Endodermal cell (in vitro differentiated cells): ENCODE results near the gene PRRG2. TPM values are rescaled to one million over a fixed set of nuclear protein-coding genes. Genes with fewer than 3 reads are reported as not detected.

ENCODE experiments used
- DNase-seq: peaks from one replicate; pipeline ENCODE4 v3.0.0-alpha.2; 2017
- H3K27ac ChIP-seq: 2 replicates; pipeline ENCODE4 v1.5.1; 2013; ENCODE audit warnings: mild to moderate bottlenecking, low read depth, low read length, moderate library complexity
- H3K27me3 ChIP-seq: 2 replicates; pipeline ENCODE4 v1.6.1; 2013; ENCODE audit warnings: mild to moderate bottlenecking, low read length, moderate library complexity; ENCODE audit not compliant: insufficient read depth, control insufficient read depth, poor library complexity, severe bottlenecking
- H3K36me3 ChIP-seq: 2 replicates; pipeline ENCODE4 v1.7.0; 2013; ENCODE audit warnings: mild to moderate bottlenecking, low read length, moderate library complexity; ENCODE audit not compliant: control insufficient read depth, insufficient read depth
- H3K4me1 ChIP-seq: one replicate; pipeline ENCODE4 v1.7.0; 2013; ENCODE audit warnings: low read length; ENCODE audit not compliant: control insufficient read depth, insufficient read depth
- H3K4me3 ChIP-seq: 2 replicates; pipeline ENCODE4 v1.5.1; 2013; ENCODE audit warnings: mild to moderate bottlenecking, low read length, moderate library complexity
- H3K9ac ChIP-seq: 2 replicates; pipeline ENCODE4 v1.6.1; 2013; ENCODE audit warnings: mild to moderate bottlenecking, low read length, moderate library complexity; ENCODE audit not compliant: poor library complexity, severe bottlenecking; ENCODE audit errors: extremely low read depth
- H3K9me3 ChIP-seq: 2 replicates; pipeline ENCODE4 v1.6.1; 2013; ENCODE audit warnings: mild to moderate bottlenecking, low read length, moderate library complexity; ENCODE audit not compliant: control insufficient read depth
- H3K27ac Mint-ChIP-seq: 2 replicates; pipeline ENCODE4 v1.8.0; 2020; ENCODE audit warnings: mixed read lengths
- H3K27me3 Mint-ChIP-seq: 2 replicates; pipeline ENCODE4 v1.8.0; 2021; ENCODE audit warnings: mild to moderate bottlenecking, mixed read lengths; ENCODE audit not compliant: insufficient read depth
- H3K36me3 Mint-ChIP-seq: 2 replicates; pipeline ENCODE4 v1.8.0; 2020; ENCODE audit warnings: low read depth, mixed read lengths
- H3K4me1 Mint-ChIP-seq: 2 replicates; pipeline ENCODE4 v1.8.0; 2020; ENCODE audit warnings: mixed read lengths
- H3K4me3 Mint-ChIP-seq: 2 replicates; pipeline ENCODE4 v1.8.0; 2020; ENCODE audit warnings: mild to moderate bottlenecking, moderate library complexity, mixed read lengths
- H3K9me3 Mint-ChIP-seq: 2 replicates; pipeline ENCODE4 v1.8.0; 2020; ENCODE audit warnings: mild to moderate bottlenecking, mixed read lengths
- WGBS, 2 experiments: methylation state at CpG; one replicate each; pipeline versions ENCODE4 v1.1.5 to v1.1.7; 2013; ENCODE audit warnings: missing lambda C conversion rate in 2 of 2, mixed read lengths in 1 of 2; ENCODE audit not compliant: insufficient coverage in 1 of 2, insufficient read length in 1 of 2; 5-methylcytosine and 5-hydroxymethylcytosine counted together
- total RNA-seq, 2 donors: library from RNA; stranded (reverse); fragmentation: NEBNext Ultra II Directional in 1 of 2; extraction: Animal tissue kit (Norgen Biotek cat#: 25700) in 1 of 2; gene quantifications; 2 replicates in 1 of 2; 3 replicates in 1 of 2; pipeline ENCODE4 v1.2.1, GENCODE V29; 2021
- TF ChIP-seq, protein P1 (sequence below): fragments of 200-600 bp; sonication (generic); conservative IDR thresholded peaks from 2 replicates; pipeline ENCODE4 v1.5.0; 2021; ENCODE audit warnings: antibody characterized with exemption, mild to moderate bottlenecking

PRRG2 gene
- total RNA-seq, 2 donors from 2014 or later, result 3.7 to 6.9 TPM

DNA sequence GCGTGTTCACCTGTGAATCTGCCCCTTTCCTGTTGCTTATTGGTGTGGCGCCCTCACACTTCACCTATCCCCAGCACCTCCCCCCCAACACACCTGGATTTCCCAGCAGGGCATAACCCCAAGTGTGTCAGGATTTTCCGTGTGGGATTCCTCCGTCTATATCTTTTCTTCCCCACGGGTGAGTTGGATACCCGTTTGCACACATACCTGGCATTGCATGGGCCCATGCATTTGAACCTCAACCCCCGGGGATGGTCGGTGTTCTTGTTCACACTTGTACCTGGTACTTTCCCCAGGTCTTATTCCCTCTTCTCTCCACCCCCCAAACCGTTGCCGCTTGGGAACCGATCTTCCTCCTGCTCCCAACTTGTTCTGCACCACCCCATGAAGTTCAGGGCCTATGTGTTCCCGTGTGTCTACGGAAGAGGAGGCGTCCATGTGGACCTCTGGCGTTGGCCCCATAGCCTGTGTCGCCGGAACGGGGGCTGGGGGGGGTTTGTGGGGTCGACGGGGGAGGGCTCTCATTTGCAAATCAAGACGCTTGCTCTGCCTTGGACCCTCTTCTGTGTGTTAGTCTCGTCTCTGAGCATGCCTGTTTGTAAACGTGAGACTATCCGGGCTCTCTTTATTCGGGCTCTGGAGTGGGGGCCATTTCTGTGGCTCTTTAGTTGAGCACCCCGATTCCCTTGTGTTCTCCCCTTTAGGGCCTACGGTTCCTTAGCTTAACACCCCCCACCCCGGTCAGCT is 11.5 kb downstream of the PRRG2 start:
- TF ChIP-seq, protein P1, sequence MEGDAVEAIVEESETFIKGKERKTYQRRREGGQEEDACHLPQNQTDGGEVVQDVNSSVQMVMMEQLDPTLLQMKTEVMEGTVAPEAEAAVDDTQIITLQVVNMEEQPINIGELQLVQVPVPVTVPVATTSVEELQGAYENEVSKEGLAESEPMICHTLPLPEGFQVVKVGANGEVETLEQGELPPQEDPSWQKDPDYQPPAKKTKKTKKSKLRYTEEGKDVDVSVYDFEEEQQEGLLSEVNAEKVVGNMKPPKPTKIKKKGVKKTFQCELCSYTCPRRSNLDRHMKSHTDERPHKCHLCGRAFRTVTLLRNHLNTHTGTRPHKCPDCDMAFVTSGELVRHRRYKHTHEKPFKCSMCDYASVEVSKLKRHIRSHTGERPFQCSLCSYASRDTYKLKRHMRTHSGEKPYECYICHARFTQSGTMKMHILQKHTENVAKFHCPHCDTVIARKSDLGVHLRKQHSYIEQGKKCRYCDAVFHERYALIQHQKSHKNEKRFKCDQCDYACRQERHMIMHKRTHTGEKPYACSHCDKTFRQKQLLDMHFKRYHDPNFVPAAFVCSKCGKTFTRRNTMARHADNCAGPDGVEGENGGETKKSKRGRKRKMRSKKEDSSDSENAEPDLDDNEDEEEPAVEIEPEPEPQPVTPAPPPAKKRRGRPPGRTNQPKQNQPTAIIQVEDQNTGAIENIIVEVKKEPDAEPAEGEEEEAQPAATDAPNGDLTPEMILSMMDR, result no peak
- DNase-seq, result peak; percentile 83
- peaks cover 17% of the 10 kb centered on the region for H3K36me3 ChIP-seq
- 0 to 1% methylated on average over 13 to 28 of the region's 28 CpGs for WGBS, 2 experiments
- H3K4me1 ChIP-seq, result no peaks in the 10 kb centered on the region
- H3K36me3 Mint-ChIP-seq, result peaks cover 23% of the 10 kb centered on the region
- peak overlapping the region; percentile 72 for H3K27ac ChIP-seq
- peak overlapping the region; percentile 98 for H3K4me3 ChIP-seq
- peak overlapping the region; percentile 95 for H3K4me3 Mint-ChIP-seq
- peaks cover 14% of the 10 kb centered on the region for H3K4me1 Mint-ChIP-seq
- no peaks in the 10 kb centered on the region for H3K27me3 ChIP-seq
- H3K9me3 ChIP-seq, result no peaks in the 10 kb centered on the region
- H3K9me3 Mint-ChIP-seq, result no peaks in the 10 kb centered on the region
- H3K27ac Mint-ChIP-seq, result peak overlapping the region; percentile 95
- no peaks in the 10 kb centered on the region for H3K27me3 Mint-ChIP-seq
- peak overlapping the region; percentile 71 for H3K9ac ChIP-seq

DNA sequence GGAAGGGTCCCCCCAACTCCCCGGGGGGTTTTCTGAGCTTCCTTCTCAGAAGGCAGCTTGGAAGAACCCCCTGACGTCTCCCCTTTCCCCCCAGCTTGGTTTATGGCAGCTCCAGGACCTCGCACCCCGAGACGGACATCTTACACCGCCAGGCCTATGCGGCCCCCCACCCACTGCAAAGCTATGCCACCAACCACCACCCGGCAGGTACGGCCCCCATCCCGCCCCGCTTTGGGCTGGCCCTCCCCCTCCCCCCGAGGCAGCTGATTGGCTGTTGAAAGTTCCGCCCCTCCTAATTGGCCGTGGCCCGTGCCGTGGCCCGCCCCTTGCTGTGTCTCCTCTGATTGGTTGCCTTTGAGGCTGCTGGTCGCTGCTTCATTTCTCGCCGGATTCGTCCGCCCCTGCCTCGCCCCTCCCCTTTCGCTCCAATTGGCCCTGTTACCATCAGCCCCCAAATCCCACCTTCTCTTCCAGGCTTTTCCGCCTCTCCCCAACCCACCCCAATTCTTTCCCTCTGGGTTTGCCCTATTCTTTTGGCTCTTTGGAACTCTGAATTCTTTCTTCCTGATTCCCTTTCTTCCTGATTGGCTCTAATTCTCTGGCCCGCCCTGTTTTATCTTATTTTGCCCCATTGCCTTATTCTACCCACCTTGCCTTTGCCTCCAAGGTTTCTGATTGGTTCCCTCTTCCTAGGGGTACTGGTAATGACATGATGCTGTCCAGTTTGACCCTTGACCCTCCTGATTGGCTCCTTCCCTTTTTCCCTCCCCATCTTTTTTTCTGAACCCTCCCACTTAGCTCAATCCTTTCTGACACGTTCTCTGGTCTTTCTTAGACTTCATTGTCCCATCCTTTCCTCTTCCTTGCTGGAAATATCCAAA is 12.4 kb downstream of the PRRG2 start:
- no peaks in the 10 kb centered on the region for H3K4me1 ChIP-seq
- Mint-ChIP-seq H3K36me3 (peaks cover 27% of the 10 kb centered on the region), H3K4me3 (peak overlapping the region; percentile 95), H3K27me3 (no peaks in the 10 kb centered on the region), H3K4me1 (peaks cover 14% of the 10 kb centered on the region), H3K9me3 (no peaks in the 10 kb centered on the region), H3K27ac (peak overlapping the region; percentile 95)
- H3K27me3 ChIP-seq, result no peaks in the 10 kb centered on the region
- peak overlapping the region; percentile 55 for H3K27ac ChIP-seq
- WGBS, 2 experiments, result 8 to 14% methylated on average over 14 to 27 of the region's 27 CpGs
- peak overlapping the region; percentile 98 for H3K4me3 ChIP-seq
- H3K36me3 ChIP-seq, result peaks cover 20% of the 10 kb centered on the region
- DNase-seq, result peak; percentile 98
- TF ChIP-seq, protein P1, result no peak
- no peaks in the 10 kb centered on the region for H3K9me3 ChIP-seq
- peak overlapping the region; percentile 71 for H3K9ac ChIP-seq

DNA sequence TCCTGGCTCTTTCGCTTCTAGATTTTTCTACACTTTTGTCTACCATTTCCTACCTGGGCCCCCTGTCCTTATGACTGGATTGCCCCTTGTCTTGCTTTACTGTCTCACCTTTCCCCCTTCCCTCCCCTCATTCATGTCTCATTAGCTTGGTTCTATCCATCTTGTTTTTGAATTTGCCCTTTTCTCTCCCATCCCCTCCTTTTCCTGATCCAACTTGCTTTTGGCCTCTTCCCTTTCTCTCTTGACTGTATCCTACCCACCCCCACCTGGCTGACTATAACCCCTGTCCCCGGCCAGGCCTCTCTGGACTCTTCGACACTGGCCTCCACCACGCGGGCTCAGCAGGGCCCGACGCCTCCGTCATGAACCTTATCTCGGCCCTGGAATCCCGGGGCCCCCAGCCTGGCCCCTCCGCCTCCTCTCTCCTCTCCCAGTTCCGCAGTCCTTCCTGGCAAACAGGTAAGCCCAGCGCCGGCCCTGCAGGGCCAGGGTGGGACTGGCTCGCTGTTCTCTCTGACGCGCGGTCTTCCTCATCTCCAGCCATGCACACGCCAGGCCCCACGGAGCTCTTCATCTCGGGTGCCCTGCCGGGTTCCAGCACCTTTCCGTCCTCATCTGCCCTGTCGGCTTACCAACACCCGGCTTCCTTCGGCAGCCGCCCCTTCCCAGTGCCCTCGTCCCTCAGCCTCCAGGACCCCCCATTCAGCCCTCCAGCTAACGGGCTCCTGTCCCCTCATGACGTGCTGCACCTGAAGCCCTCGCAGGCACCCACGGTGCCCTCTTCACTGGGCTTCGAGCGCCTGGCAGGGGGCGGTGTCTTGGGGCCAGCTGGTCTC is 13.3 kb downstream of the PRRG2 start:
- Histone ChIP-seq H3K27ac (no peak overlapping the region), H3K4me3 (peak overlapping the region; percentile 98), H3K36me3 (peaks cover 29% of the 10 kb centered on the region), H3K9ac (no peak overlapping the region), H3K9me3 (no peaks in the 10 kb centered on the region), H3K4me1 (no peaks in the 10 kb centered on the region), H3K27me3 (no peaks in the 10 kb centered on the region)
- no peaks in the 10 kb centered on the region for H3K9me3 Mint-ChIP-seq
- peak overlapping the region; percentile 95 for H3K4me3 Mint-ChIP-seq
- peak overlapping the region; percentile 95 for H3K27ac Mint-ChIP-seq
- 93 to 98% methylated on average over 16 to 35 of the region's 35 CpGs for WGBS, 2 experiments
- H3K27me3 Mint-ChIP-seq, result no peaks in the 10 kb centered on the region
- DNase-seq, result no peak
- TF ChIP-seq, protein P1, result no peak
- peaks cover 14% of the 10 kb centered on the region for H3K4me1 Mint-ChIP-seq
- H3K36me3 Mint-ChIP-seq, result peaks cover 36% of the 10 kb centered on the region
